BLaER1 (cell line): Measurements from ENCODE around the gene RASGRF1.

Experiments
- H3K27ac ChIP-seq: shearing (Covaris generic); formaldehyde crosslinking; 2 replicates; pipeline ENCODE4 v1.8.1; 2022
- H3K27me3 ChIP-seq: shearing (Covaris generic); formaldehyde crosslinking; 2 replicates; pipeline ENCODE4 v1.8.1; 2022
- H3K36me3 ChIP-seq: shearing (Covaris generic); formaldehyde crosslinking; 2 replicates; pipeline ENCODE4 v1.8.1; 2022
- H3K4me1 ChIP-seq: shearing (Covaris generic); formaldehyde crosslinking; 2 replicates; pipeline ENCODE4 v1.8.1; 2022
- H3K4me2 ChIP-seq: shearing (Covaris generic); formaldehyde crosslinking; 2 replicates; pipeline ENCODE4 v1.8.1; 2022
- H3K4me3 ChIP-seq: shearing (Covaris generic); formaldehyde crosslinking; 2 replicates; pipeline ENCODE4 v1.8.1; 2022
- H3K9ac ChIP-seq: shearing (Covaris generic); formaldehyde crosslinking; 2 replicates; pipeline ENCODE4 v1.8.1; 2022
- H3K9me3 ChIP-seq: shearing (Covaris generic); formaldehyde crosslinking; 2 replicates; pipeline ENCODE4 v1.8.1; 2022
- H4K20me1 ChIP-seq: shearing (Covaris generic); formaldehyde crosslinking; 2 replicates; pipeline ENCODE4 v1.8.1; 2022
- Cebpa-rat ChIP-seq: shearing (Covaris generic); IDR thresholded peaks from 2 replicates; pipeline ENCODE4 v1.8.1; 2022

Gene RASGRF1

DNA sequence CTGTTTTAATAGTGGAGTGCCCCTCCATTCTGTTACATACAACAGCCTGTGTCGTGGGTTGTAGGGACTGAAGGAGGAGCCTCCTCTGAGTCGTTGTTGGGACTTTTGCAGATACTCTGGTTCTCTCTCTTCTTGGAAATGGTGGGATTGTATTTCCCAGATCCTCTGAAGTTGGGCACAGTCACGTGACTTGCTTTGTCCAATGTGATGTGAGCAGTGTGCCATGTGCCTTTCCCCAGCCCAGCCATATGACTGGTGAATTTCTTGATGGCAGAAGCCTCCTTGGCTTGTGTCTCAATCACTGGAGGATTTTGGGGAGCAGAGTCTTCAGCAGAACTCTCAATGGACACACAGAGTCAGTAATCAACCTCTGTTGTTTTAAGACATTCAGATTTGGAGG, 36.2 kb downstream of the RASGRF1 start:
- H4K20me1 ChIP-seq: no peaks in the 10 kb centered on the region
- TF ChIP-seq Cebpa-rat: no peak
- H3K27ac ChIP-seq: no peak overlapping the region
- H3K4me2 ChIP-seq: no peak overlapping the region
- no peaks in the 10 kb centered on the region for H3K36me3 ChIP-seq
- no peak overlapping the region for H3K9ac ChIP-seq
- H3K9me3 ChIP-seq: no peaks in the 10 kb centered on the region
- peaks cover 37% of the 10 kb centered on the region for H3K4me1 ChIP-seq
- no peaks in the 10 kb centered on the region for H3K27me3 ChIP-seq
- no peak overlapping the region for H3K4me3 ChIP-seq

DNA sequence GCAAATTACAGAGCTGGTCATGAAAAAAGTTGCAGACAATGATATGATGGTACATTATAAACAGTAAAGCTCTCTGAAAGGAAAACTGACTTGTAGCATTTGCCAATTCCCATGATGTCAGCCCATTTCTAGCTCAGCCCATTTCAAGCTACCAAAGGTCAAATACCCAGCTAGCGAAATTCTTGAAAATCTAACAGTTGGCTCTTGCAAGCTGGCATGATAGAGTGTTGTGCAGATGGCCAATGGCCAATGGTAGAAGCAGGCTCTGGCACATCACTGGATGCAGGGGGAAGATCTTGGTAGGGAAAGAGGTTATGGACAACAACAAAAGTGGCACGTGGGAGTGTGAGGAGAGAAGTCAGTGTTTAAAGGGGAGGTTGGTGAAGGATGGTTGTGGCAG, 36.7 kb downstream of the RASGRF1 start:
- no peaks in the 10 kb centered on the region for H3K36me3 ChIP-seq
- no peak overlapping the region for H3K4me3 ChIP-seq
- TF ChIP-seq Cebpa-rat: no peak
- H3K4me2 ChIP-seq: no peak overlapping the region
- H3K9me3 ChIP-seq: no peaks in the 10 kb centered on the region
- no peak overlapping the region for H3K27ac ChIP-seq
- H3K27me3 ChIP-seq: no peaks in the 10 kb centered on the region
- H3K9ac ChIP-seq: no peak overlapping the region
- no peaks in the 10 kb centered on the region for H4K20me1 ChIP-seq
- peaks cover 41% of the 10 kb centered on the region for H3K4me1 ChIP-seq

DNA sequence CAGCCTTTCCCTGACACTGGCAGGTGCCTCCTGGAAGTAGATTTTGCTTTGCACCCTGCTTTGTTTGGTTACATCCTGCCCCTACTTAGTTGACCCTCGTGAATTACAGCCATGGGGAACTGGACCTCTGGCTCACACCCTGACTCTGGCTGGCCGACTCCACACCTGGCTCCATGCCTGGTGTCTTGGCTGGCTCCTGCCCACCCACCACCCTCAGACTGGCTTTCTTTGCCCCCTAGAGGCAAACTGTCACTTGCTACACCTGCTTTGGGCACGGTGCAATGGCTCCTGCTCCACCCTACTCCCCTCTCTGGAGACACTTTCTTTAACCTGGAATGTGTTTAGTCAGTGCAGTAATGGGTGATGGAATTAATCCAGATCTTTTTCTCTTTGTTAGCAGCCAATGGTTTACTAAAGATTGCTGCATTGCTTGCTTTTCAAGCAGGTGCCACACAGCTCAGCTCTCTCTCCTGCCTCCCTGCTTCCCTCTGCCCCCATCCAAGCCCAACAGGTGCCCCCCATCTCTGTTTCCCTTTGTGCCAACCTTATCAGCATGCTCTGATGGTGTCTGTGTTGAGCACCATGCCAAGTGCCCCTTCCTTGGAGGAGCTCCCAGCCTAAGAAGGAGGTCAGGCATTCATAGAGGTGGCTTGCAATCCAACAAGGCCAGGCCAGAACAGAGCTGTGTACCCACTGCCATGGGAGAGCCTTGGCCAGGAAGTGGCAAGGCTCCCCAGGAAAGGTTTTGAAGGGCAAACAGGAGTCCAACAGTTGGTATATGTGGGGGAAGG, 38.4 kb downstream of the RASGRF1 start:
- H3K9ac ChIP-seq: no peak overlapping the region
- no peaks in the 10 kb centered on the region for H3K27me3 ChIP-seq
- no peak for TF ChIP-seq Cebpa-rat

DNA sequence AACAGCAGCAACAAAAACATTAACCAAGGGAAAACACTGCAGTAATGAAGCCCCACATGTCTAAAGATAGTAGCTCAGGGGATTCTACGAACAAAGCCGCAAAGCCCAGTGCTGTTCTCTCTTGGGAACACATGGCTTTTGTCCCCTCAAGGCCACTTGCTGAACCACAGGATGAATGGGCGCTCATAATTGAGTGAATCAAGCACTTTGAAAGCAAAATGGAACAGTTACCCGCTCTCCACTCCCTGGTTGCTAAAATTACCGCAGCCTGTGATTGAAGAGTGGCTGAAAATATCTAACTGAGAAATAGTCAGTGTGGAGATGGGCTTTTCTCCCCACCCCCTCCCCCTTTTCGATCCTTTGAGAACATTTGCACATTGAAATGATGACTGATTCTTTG, 39.6 kb downstream of the RASGRF1 start:
- TF ChIP-seq Cebpa-rat: no peak
- Histone ChIP-seq H3K4me2 (peak overlapping the region; percentile 84), H3K9me3 (no peaks in the 10 kb centered on the region), H3K36me3 (no peaks in the 10 kb centered on the region), H3K9ac (peak overlapping the region; percentile 4; the same call in 1 of the 2 replicates), H3K4me3 (peak overlapping the region; percentile 11; the same call in 1 of the 2 replicates), H4K20me1 (no peaks in the 10 kb centered on the region), H3K27me3 (no peaks in the 10 kb centered on the region), H3K27ac (no peak overlapping the region), H3K4me1 (peaks cover 47% of the 10 kb centered on the region)

More for the DNA sequence above, 38.4 kb downstream of the RASGRF1 start:
- peak overlapping the region; percentile 84 for H3K4me2 ChIP-seq
- no peaks in the 10 kb centered on the region for H4K20me1 ChIP-seq
- H3K36me3 ChIP-seq: no peaks in the 10 kb centered on the region
- peaks cover 44% of the 10 kb centered on the region for H3K4me1 ChIP-seq
- H3K9me3 ChIP-seq: no peaks in the 10 kb centered on the region
- peak overlapping the region; percentile 1; the same call in 1 of the 2 replicates for H3K27ac ChIP-seq
- H3K4me3 ChIP-seq: no peak overlapping the region; the same call in 1 of the 2 replicates

DNA sequence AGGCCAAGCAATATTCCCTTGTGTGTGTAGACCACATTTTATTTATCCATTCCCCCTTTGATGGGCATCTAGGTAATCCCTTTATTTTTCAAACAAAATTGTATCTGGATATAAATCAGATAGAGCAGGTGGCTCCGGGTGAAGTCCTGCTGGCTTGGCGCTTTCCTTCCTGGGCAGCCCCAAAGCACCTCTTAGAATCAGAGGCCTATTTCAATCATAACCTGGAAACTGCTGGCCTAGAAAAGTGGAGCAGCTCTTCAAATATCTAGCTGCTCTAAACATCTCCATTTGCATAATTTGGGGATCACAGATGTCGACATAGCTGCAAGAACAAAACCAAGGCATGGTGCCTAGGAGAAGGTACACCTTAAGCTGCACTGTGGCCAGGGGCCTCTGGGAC, 40.2 kb downstream of the RASGRF1 start:
- H3K9ac ChIP-seq: no peak overlapping the region
- H3K27ac ChIP-seq: no peak overlapping the region
- no peaks in the 10 kb centered on the region for H3K27me3 ChIP-seq
- no peaks in the 10 kb centered on the region for H4K20me1 ChIP-seq
- no peak for TF ChIP-seq Cebpa-rat
- H3K4me3 ChIP-seq: peak overlapping the region; percentile 11; the same call in 1 of the 2 replicates
- no peaks in the 10 kb centered on the region for H3K9me3 ChIP-seq
- H3K4me1 ChIP-seq: peaks cover 54% of the 10 kb centered on the region
- peak overlapping the region; percentile 84 for H3K4me2 ChIP-seq
- no peaks in the 10 kb centered on the region for H3K36me3 ChIP-seq

DNA sequence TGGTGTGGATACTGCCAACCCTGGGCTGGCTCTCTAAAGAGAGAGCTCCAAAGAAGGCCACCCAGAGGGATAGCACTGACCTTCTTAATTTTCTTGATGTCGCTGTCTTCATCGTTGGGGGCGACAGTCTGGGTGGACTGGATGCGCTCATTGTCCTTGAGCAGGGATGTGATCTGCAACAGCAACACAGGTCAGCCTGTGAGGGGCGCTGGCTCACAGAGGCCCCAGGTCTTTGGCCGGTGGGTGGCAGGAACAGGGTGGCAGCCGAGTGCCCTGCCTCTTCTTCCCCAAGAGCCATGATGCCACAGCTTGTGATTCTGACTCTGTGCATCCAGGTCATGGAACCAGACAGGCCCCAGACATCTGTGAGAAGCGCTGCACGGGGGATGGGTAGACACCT, 41.2 kb downstream of the RASGRF1 start:
- Histone ChIP-seq H3K4me3 (no peak overlapping the region), H3K27me3 (no peaks in the 10 kb centered on the region), H3K9me3 (no peaks in the 10 kb centered on the region), H3K4me2 (peak overlapping the region; percentile 84), H3K36me3 (no peaks in the 10 kb centered on the region), H3K4me1 (peaks cover 63% of the 10 kb centered on the region), H3K9ac (no peak overlapping the region), H3K27ac (no peak overlapping the region), H4K20me1 (no peaks in the 10 kb centered on the region)
- no peak for TF ChIP-seq Cebpa-rat

DNA sequence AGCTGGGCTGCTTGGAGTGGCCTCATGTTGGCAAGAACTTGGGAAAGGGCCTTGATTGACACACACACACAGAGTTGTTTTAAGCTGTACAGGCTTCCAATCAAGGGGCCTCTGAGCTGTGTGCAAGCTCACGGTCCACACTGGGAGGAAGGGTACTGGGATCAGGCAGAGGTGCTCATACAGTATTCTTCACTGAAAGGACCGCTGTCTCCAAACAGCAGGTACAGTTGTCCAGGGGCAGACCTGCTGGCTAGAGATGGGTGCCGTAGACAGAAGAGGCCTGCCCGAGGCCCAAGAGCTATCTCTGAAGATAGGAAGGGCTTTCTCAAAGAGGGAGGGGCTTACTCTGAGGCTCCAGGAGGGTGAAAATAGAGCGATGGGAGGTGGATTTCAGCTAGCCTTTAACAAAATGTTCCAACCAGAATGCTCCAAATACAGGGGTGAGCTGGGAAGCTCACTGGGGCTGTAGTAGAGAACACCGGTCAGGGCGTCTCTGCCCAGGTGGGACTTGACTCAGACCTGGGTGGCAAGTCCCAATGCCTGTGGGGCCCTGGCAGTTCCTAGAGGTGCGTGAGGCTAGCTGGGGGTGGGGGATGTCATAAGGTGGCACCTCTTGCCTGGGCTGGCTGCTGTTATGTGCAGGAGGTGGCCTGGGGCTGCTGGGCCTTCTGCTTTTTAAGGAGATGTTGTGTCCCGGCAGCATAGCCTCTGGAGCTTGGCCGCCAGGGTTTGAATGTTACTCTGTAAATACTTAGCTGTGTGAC, 42.7 kb downstream of the RASGRF1 start:
- H3K4me1 ChIP-seq: peaks cover 63% of the 10 kb centered on the region
- no peaks in the 10 kb centered on the region for H4K20me1 ChIP-seq
- H3K9me3 ChIP-seq: peaks cover 12% of the 10 kb centered on the region
- H3K4me3 ChIP-seq: no peak overlapping the region
- H3K36me3 ChIP-seq: no peaks in the 10 kb centered on the region
- H3K27me3 ChIP-seq: no peaks in the 10 kb centered on the region
- no peak overlapping the region for H3K27ac ChIP-seq
- no peak overlapping the region for H3K9ac ChIP-seq
- TF ChIP-seq Cebpa-rat: no peak
- no peak overlapping the region for H3K4me2 ChIP-seq

DNA sequence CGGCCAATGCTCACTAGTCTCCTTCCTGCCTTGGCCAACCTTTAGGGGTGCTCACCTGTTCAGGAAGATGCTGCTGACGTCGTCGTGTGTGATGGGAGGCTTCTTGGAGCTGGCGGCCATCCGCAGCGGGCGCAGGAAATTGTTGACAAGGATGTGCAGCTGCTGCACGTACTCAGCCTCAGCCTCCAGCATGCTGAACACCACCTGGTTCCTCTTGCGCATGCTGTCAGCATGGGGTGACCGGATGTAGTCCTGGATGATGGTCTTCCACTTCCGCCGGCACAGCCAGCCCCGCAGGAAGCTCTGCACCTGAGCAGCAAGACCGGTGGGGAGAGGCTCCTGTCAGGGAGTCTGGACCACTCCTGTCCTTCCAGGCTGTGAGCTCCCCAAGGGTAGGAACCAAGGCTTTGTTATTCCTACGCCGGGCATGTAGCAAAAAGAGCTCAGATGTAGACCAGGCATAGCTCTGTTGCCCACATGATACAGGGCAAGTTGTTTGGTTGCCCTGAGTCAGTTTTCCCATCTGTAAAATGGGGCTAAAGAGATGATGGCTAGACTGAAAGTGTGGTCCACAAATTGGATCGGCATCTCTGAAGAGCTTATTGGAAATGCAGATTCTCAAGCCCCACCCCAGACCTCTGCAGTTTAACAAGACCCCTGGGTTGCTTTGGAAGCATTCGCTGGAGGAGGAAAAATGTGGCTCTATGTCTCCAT, 43.7 kb downstream of the RASGRF1 start:
- Histone ChIP-seq H3K27ac (no peak overlapping the region), H4K20me1 (no peaks in the 10 kb centered on the region), H3K4me1 (peaks cover 59% of the 10 kb centered on the region), H3K4me2 (no peak overlapping the region; the same call in 1 of the 2 replicates), H3K27me3 (no peaks in the 10 kb centered on the region), H3K36me3 (no peaks in the 10 kb centered on the region), H3K9ac (no peak overlapping the region), H3K9me3 (peaks cover 22% of the 10 kb centered on the region), H3K4me3 (no peak overlapping the region)
- no peak for TF ChIP-seq Cebpa-rat

DNA sequence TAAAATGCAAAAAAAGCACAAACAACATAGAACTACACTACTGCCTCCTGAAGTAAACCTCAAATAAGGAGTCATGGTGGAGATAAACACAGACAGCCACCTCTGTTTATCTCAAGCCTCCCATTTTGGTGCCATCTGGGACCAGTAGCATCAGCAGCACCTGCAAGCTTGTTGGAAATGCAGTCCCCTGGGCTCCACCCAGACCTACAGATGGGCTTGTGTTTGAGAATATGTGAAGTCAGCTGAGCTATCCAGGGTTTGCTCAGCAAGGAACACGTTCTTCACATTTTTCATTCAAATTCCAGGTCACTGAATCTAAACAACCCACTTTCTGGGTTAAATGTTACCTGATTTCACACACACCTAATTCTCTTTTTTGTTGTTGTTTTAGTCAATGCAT, 45.5 kb downstream of the RASGRF1 start:
- Histone ChIP-seq H3K4me2 (peak overlapping the region; percentile 46), H3K4me1 (peaks cover 44% of the 10 kb centered on the region), H3K9ac (no peak overlapping the region), H3K27ac (no peak overlapping the region), H4K20me1 (no peaks in the 10 kb centered on the region), H3K4me3 (no peak overlapping the region), H3K36me3 (no peaks in the 10 kb centered on the region), H3K27me3 (no peaks in the 10 kb centered on the region), H3K9me3 (peaks cover 24% of the 10 kb centered on the region)
- TF ChIP-seq Cebpa-rat: no peak
